GM19240 (cell line): ENCODE results near the gene LRRC36.

ENCODE experiments used
- DNase-seq: peaks from one replicate; pipeline ENCODE4 v3.0.0; 2011; ENCODE audit warnings: low spot score; ENCODE audit not compliant: insufficient read length

The LRRC36 gene

GRCh38 chr16:67326472-67327309 is at the start of gene LRRC36, which contains the start of gene KCTD19:
LRRC36 (plus strand) TSS chr16:67326815; CDS start chr16:67326863, 48 bp downstream.
KCTD19 (minus strand) TSS chr16:67326741; CDS start chr16:67326707, 34 bp downstream.
- no peak for DNase-seq

- no peak for DNase-seq
These were observed 49.2 kb upstream of the LRRC36 start for GRCh38 chr16:67277294-67277998.

GRCh38 chr16:67277999-67278772 is 48.4 kb upstream of the LRRC36 start:
- no peak for DNase-seq

GRCh38 chr16:67278773-67279295 is 47.8 kb upstream of the LRRC36 start:
- DNase-seq = peak; percentile 54

- peak; percentile 96 for DNase-seq
These were observed 47.1 kb upstream of the LRRC36 start, which contains the start of gene PLEKHG4 for GRCh38 chr16:67279296-67280089. PLEKHG4 (plus strand) TSS chr16:67279532; CDS start chr16:67280045, 513 bp downstream.

GRCh38 chr16:67280090-67281015 is 46.3 kb upstream of the LRRC36 start:
- no peak for DNase-seq

GRCh38 chr16:67281536-67282446 is 44.8 kb upstream of the LRRC36 start:
- no peak for DNase-seq

GRCh38 chr16:67282447-67282805 is 44.2 kb upstream of the LRRC36 start:
- no peak for DNase-seq

GRCh38 chr16:67283039-67283825 is 43.4 kb upstream of the LRRC36 start:
- no peak for DNase-seq

- no peak for DNase-seq
These were observed 42.6 kb upstream of the LRRC36 start for GRCh38 chr16:67283826-67284555.

- no peak for DNase-seq
These were observed 41.6 kb upstream of the LRRC36 start for GRCh38 chr16:67284699-67285646.

- no peak for DNase-seq
These were observed 40.0 kb upstream of the LRRC36 start for GRCh38 chr16:67286441-67287235.

GRCh38 chr16:67287960-67288359 is 38.7 kb upstream of the LRRC36 start:
- DNase-seq = no peak

GRCh38 chr16:67291461-67291860 is 35.2 kb upstream of the LRRC36 start:
- DNase-seq = no peak

GRCh38 chr16:67294171-67294757 is 32.4 kb upstream of the LRRC36 start:
- DNase-seq = no peak
